ENCODE data around the gene PHB1. TPM values are rescaled to one million over a fixed set of nuclear protein-coding genes. Genes with fewer than 3 reads are reported as not detected.
A peak's percentile ranks its signal among the peaks of the same experiment; 100 is the strongest.

Gene PHB1
- polyA plus RNA-seq, 1 of the 3 experiments (the other 2 are of a cell fraction): 379 TPM

GRCh38 chr17:49414271-49414621, 436 bp downstream of the PHB1 start:
- WGBS (ENCODE audit: low lambda C conversion rate): 2% methylated on average over 10 of the region's 10 CpGs
- Histone ChIP-seq H3K9me2 (no peaks in the 10 kb centered on the region), H3K27me3 (ENCODE audit: insufficient read depth) (no peaks in the 10 kb centered on the region), H3K36me3 (replicated peaks in 1 of 2; ENCODE audit: control insufficient read depth in 1 of 2, insufficient read depth in 2 of 2, low read length in 1 of 2) (peaks cover 28 to 34% of the 10 kb centered on the region in 2 experiments), H2AFZ (ENCODE audit: low read depth) (peak overlapping the region; percentile 79), H3K79me2 (ENCODE audit: insufficient read depth) (peaks cover 19% of the 10 kb centered on the region), H3F3A (replicated peaks; ENCODE audit: insufficient read depth) (peaks cover 10% of the 10 kb centered on the region), H4K20me1 (ENCODE audit: insufficient read depth) (no peaks in the 10 kb centered on the region), H3K4me1 (ENCODE audit: control insufficient read depth in 1 of 2, insufficient read depth in 2 of 2, low read depth in 1 of 2, low read length in 1 of 2) (peaks cover 0 to 11% of the 10 kb centered on the region in 2 experiments; a peak in 2 of 4 replicates), H3K27ac (ENCODE audit: low read depth in 2 of 2, low read length in 1 of 2) (peak overlapping the region in 1 of 2 experiments; percentile 48; a peak in 1 of 4 replicates), H3K9me3 (no peaks in the 10 kb centered on the region), H3K4me3 (ENCODE audit: low read depth in 2 of 2, low read length in 1 of 2) (peak overlapping the region; percentile 86 to 87), H3K9ac (peak overlapping the region; percentile 71), H3K4me2 (peak overlapping the region; percentile 80)
- TF ChIP-seq MEF2A (IDR thresholded peaks at IDR 0.05; ENCODE audit: borderline replicate concordance, low read depth): no peak
- TF ChIP-seq FOXJ3 (CRISPR knock-in tag; IDR thresholded peaks at IDR 0.05): no peak
- TF ChIP-seq, protein P1, sequence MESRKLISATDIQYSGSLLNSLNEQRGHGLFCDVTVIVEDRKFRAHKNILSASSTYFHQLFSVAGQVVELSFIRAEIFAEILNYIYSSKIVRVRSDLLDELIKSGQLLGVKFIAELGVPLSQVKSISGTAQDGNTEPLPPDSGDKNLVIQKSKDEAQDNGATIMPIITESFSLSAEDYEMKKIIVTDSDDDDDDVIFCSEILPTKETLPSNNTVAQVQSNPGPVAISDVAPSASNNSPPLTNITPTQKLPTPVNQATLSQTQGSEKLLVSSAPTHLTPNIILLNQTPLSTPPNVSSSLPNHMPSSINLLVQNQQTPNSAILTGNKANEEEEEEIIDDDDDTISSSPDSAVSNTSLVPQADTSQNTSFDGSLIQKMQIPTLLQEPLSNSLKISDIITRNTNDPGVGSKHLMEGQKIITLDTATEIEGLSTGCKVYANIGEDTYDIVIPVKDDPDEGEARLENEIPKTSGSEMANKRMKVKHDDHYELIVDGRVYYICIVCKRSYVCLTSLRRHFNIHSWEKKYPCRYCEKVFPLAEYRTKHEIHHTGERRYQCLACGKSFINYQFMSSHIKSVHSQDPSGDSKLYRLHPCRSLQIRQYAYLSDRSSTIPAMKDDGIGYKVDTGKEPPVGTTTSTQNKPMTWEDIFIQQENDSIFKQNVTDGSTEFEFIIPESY (IDR thresholded peaks at IDR 0.05; ENCODE audit: borderline replicate concordance, low read depth): no peak
- no peak for TF ChIP-seq RFX5 (IDR thresholded peaks at IDR 0.05; ENCODE audit: low read length)
- no peak for TF ChIP-seq REST (IDR thresholded peaks at IDR 0.05; ENCODE audit: low read depth, low read length)
- TF ChIP-seq ELF1 (IDR thresholded peaks at IDR 0.05): no peak
- TF ChIP-seq MXI1 (IDR thresholded peaks at IDR 0.05; ENCODE audit: low read depth, low read length): no peak
- TF ChIP-seq GABPA (IDR thresholded peaks at IDR 0.05; ENCODE audit: low read depth): no peak
- TF ChIP-seq JUND (IDR thresholded peaks at IDR 0.05): no peak
- TF ChIP-seq RAD21 (IDR thresholded peaks at IDR 0.05; ENCODE audit: low read length): no peak
- TF ChIP-seq TAF1 (IDR thresholded peaks at IDR 0.05; ENCODE audit: borderline replicate concordance, low read depth, low read length): no peak
- TF ChIP-seq CHD2 (IDR thresholded peaks at IDR 0.05; ENCODE audit: low read length, partially characterized antibody): no peak
- TF ChIP-seq TEAD4 (IDR thresholded peaks at IDR 0.05; ENCODE audit: borderline replicate concordance, insufficient read depth): no peak
- TF ChIP-seq FOSL2 (IDR thresholded peaks at IDR 0.05; ENCODE audit: borderline replicate concordance, low read depth): no peak
- TF ChIP-seq TCF12 (IDR thresholded peaks at IDR 0.05): no peak
- ChIA-PET POLR2A (interaction anchor here (0.9 to 1.3 kb wide), 3 partner anchors 57 to 172 kb away, joined by 3 to 5 read pairs (median 3); no protein-coding TSS in a partner anchor), CTCF (interaction anchor here (0.6 to 24.3 kb wide), 15 partner anchors 11 to 584 kb away, joined by 3 to 496 read pairs (median 6); partner anchors contain the start of gene SLC35B1)
- DNase-seq: no peak

Data from SK-N-SH (cell line).